Measurements from ENCODE around the gene C3orf33. TPM values are rescaled to one million over a fixed set of nuclear protein-coding genes. Genes with fewer than 3 reads are reported as not detected.

Gene C3orf33
- total RNA-seq, 4 donors from 2014 or later: 8.9 to 16.3 (median 10.7) TPM

DNA sequence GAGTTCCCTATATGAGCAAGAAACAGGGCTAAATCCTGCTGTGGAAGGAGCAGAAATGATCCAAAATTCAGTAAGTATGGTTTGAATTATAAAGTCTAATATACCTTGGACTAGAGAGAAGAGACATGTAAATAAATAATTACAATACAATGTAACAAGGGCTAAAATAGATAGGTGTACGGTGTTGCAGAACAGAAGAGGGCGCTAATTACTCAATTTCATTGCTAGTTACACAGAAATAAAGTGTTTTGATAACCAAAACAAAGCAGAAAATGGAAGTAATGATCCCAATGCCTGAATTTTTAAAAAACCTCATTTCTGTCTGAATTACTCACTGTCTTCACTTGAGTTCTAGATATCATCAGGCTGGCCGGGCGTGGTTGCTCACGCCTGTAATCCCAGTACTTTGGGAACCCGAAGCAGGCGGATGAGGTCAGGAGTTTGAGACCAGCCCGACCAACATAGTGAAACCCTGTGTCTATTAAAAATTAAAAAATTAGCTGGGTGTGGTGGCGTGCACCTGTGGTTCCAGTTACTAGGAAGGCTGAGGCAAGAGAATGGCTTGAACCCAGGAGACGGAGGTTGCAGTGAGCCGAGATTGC lies 52.9 kb downstream of the C3orf33 start:
- H3K9me3 ChIP-seq: no peaks in the 10 kb centered on the region
- H3K4me3 ChIP-seq (replicated peaks in 1 of 3): no peak overlapping the region
- 80 to 81% methylated on average over 11 of the region's 11 CpGs for WGBS, 2 donors
- no peak overlapping the region for H3K27ac ChIP-seq
- H3K36me3 ChIP-seq: no peaks in the 10 kb centered on the region
- no peaks in the 10 kb centered on the region for H3K27me3 ChIP-seq
- TF ChIP-seq, protein P1, sequence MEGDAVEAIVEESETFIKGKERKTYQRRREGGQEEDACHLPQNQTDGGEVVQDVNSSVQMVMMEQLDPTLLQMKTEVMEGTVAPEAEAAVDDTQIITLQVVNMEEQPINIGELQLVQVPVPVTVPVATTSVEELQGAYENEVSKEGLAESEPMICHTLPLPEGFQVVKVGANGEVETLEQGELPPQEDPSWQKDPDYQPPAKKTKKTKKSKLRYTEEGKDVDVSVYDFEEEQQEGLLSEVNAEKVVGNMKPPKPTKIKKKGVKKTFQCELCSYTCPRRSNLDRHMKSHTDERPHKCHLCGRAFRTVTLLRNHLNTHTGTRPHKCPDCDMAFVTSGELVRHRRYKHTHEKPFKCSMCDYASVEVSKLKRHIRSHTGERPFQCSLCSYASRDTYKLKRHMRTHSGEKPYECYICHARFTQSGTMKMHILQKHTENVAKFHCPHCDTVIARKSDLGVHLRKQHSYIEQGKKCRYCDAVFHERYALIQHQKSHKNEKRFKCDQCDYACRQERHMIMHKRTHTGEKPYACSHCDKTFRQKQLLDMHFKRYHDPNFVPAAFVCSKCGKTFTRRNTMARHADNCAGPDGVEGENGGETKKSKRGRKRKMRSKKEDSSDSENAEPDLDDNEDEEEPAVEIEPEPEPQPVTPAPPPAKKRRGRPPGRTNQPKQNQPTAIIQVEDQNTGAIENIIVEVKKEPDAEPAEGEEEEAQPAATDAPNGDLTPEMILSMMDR (IDR thresholded peaks at IDR 0.05): peak in 3 of 6 experiments; percentile 34 to 41 (median 40)
- TF ChIP-seq POLR2A (IDR thresholded peaks at IDR 0.05): no peak
- no peaks in the 10 kb centered on the region for H3K4me1 ChIP-seq
- intact Hi-C loops (cut with DNase I): loop anchor here (5.0 kb wide), 1 partner anchor 119 kb away; the partner anchor contains the start of gene GMPS
- no peak for DNase-seq

DNA sequence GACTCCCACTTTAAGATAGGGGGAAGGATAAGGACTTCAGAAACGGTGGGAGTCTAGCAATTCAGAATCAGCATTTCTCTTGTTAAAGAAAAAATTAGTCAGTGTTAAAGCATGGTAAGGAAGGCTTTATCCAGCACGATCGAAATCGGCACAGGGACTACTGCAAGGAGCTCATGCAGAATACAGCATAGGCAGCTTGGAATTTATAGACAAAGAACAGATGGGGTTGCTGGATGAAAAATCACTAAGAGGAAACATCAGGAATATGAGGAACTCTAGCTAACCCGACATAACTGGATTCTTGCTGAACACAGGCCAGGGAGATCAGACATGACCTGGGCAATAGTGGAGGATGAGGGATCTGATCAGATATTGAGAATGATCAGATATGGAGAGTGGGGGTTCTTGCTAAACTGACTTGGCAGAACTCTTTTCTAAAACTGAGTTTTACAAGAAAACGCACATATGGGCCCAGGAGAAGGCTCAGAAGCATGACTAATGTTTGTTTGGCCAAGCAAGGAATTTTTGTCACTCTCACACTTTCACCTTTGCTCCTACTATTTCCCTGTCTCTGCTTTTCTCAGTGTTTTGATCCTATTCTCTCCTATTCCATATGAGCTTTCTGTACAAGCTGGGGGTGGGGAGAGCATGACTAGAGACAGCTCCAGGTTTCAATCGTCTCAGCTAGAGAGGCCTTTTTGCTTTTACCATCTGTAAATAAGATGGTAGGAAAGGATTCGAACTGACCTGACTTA lies 57.3 kb downstream of the C3orf33 start:
- H3K9me3 ChIP-seq: no peaks in the 10 kb centered on the region
- 61 to 65% methylated on average over 8 of the region's 8 CpGs for WGBS, 2 donors
- H3K36me3 ChIP-seq: no peaks in the 10 kb centered on the region
- TF ChIP-seq, protein P1 (IDR thresholded peaks at IDR 0.05): no peak
- TF ChIP-seq POLR2A (IDR thresholded peaks at IDR 0.05): no peak
- no peak overlapping the region for H3K27ac ChIP-seq
- DNase-seq: no peak
- H3K4me1 ChIP-seq: peaks cover 5 to 8% of the 10 kb centered on the region in 2 donors
- intact Hi-C loops (cut with DNase I): loop anchor here (10.0 kb wide), 1 partner anchor 106 kb away; the partner anchor contains the start of gene SLC33A1
- H3K27me3 ChIP-seq: no peaks in the 10 kb centered on the region
- no peak overlapping the region for H3K4me3 ChIP-seq (replicated peaks in 1 of 3)

DNA sequence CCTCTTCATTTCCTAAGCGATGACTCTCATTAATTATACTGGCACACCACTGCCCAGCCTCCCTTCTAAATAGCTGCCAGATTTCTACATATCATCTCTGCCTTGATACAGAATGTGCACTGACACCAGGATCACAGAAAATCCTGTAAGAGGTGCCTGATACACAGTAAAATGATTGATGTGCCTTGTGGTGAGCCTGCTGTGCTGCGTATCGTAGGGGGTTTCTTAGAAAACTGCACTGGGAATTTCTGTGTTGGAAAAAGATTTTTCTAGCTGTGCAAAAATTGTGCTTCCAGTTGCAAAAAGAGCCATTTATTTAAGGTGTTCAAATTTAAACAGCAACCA lies 58.2 kb downstream of the C3orf33 start:
- no peak for TF ChIP-seq POLR2A (IDR thresholded peaks at IDR 0.05)
- TF ChIP-seq, protein P1 (IDR thresholded peaks at IDR 0.05): no peak
- H3K36me3 ChIP-seq: no peaks in the 10 kb centered on the region
- H3K4me3 ChIP-seq (replicated peaks in 1 of 3): no peak overlapping the region
- H3K9me3 ChIP-seq: no peaks in the 10 kb centered on the region
- DNase-seq: no peak
- H3K27ac ChIP-seq: no peak overlapping the region
- H3K27me3 ChIP-seq: no peaks in the 10 kb centered on the region
- peaks cover 8 to 11% of the 10 kb centered on the region in 2 donors for H3K4me1 ChIP-seq
- intact Hi-C loops (cut with DNase I): loop anchor here (10.0 kb wide), 1 partner anchor 107 kb away; the partner anchor contains the start of gene SLC33A1
- WGBS, 2 donors: 84 to 93% methylated on average over 3 of the region's 3 CpGs

DNA sequence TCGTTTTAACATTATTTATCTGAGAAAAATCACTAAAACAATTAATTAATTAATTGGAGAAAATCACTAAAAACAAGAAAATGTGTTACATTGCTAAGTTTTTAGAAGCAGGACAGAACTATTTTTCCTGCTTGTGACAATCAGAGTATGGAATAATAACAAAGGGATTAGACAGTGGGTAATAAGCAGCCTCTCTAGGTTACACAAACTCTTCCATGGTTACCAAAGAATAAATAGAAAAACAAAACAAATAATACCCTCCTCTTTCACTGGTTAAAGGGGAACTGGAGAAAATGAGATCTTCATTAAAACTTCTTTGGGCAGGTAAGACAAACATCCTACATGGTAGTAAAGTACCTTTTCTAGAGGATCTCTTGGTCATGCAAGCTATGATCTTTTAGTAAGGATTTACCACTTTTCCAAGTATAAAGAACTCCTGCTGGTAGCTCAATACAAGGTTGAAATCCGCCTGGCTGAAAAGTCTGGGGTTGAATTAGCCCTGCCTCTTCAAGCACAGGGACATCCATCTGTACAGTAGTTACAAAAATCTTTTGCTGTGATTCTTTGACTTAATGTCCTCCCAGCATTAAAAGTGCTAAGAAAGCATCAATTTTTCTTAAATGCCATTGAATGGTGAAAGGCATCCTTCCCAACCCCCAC lies 58.7 kb downstream of the C3orf33 start:
- H3K4me3 ChIP-seq (replicated peaks in 1 of 3): no peak overlapping the region
- H3K27me3 ChIP-seq: no peaks in the 10 kb centered on the region
- 60 to 62% methylated on average over 2 of the region's 2 CpGs for WGBS, 2 donors
- TF ChIP-seq POLR2A (IDR thresholded peaks at IDR 0.05): no peak
- TF ChIP-seq, protein P1 (IDR thresholded peaks at IDR 0.05): no peak
- no peak for DNase-seq
- peaks cover 8 to 13% of the 10 kb centered on the region in 2 donors for H3K4me1 ChIP-seq
- no peak overlapping the region for H3K27ac ChIP-seq
- intact Hi-C loops (cut with DNase I): loop anchor here (10.0 kb wide), 1 partner anchor 107 kb away; the partner anchor contains the start of gene SLC33A1
- H3K9me3 ChIP-seq: no peaks in the 10 kb centered on the region
- H3K36me3 ChIP-seq: no peaks in the 10 kb centered on the region

Data from thyroid gland (tissue), 4 donors.